SHP77 (cell line): ENCODE data around the gene TRAF1.

ENCODE experiments used
- DNase-seq, 2 experiments: peaks; one replicate each; lab custom pipeline; 2025; lab: John Stamatoyannopoulos, UW

The TRAF1 gene

GRCh38 chr9:120905315-120906164, 21.1 kb downstream of the TRAF1 start:
- peak in 1 of 2 experiments; percentile 18 for DNase-seq

GRCh38 chr9:120904978-120905301, 21.7 kb downstream of the TRAF1 start:
- no peak for DNase-seq

- no peak for DNase-seq
These were observed 22.3 kb downstream of the TRAF1 start for GRCh38 chr9:120904061-120904977.

GRCh38 chr9:120902569-120903535, 23.7 kb downstream of the TRAF1 start:
- no peak for DNase-seq

GRCh38 chr9:120901755-120902568, 24.6 kb downstream of the TRAF1 start:
- no peak for DNase-seq

GRCh38 chr9:120900824-120901223, 25.8 kb downstream of the TRAF1 start:
- DNase-seq: no peak

GRCh38 chr9:120899490-120900068, 27.0 kb downstream of the TRAF1 start:
- DNase-seq: no peak

GRCh38 chr9:120898396-120898795, 28.2 kb downstream of the TRAF1 start:
- no peak for DNase-seq

GRCh38 chr9:120895951-120896350, 30.6 kb downstream of the TRAF1 start:
- DNase-seq: no peak

- no peak for DNase-seq
These were observed 32.1 kb downstream of the TRAF1 start for GRCh38 chr9:120894321-120895148.

- DNase-seq: peak in 1 of 2 experiments; percentile 13
These were observed 32.8 kb downstream of the TRAF1 start for GRCh38 chr9:120893611-120894307.

GRCh38 chr9:120892748-120893610, 33.6 kb downstream of the TRAF1 start:
- DNase-seq: peak; percentile 31 to 64

GRCh38 chr9:120891884-120892747, 34.5 kb downstream of the TRAF1 start:
- no peak for DNase-seq

- no peak for DNase-seq
These were observed 35.2 kb downstream of the TRAF1 start for GRCh38 chr9:120891245-120891883.

- no peak for DNase-seq
These were observed 36.0 kb downstream of the TRAF1 start for GRCh38 chr9:120890320-120891244.
